SIG-M5 treated with dmso at 0.1 percent for 504 hours (cell line): Measurements from ENCODE around the gene FOXD3.
"Not testable (repeated sequence)": the region's sequence is repeated elsewhere in the genome, so short reads cannot be mapped to it uniquely, and the experiment has no call there.

ENCODE experiments used
- DNase-seq: peaks from one replicate; lab custom pipeline; 2025; ENCODE audit not compliant: unreplicated experiment; lab: John Stamatoyannopoulos, UW

FOXD3 gene

DNA sequence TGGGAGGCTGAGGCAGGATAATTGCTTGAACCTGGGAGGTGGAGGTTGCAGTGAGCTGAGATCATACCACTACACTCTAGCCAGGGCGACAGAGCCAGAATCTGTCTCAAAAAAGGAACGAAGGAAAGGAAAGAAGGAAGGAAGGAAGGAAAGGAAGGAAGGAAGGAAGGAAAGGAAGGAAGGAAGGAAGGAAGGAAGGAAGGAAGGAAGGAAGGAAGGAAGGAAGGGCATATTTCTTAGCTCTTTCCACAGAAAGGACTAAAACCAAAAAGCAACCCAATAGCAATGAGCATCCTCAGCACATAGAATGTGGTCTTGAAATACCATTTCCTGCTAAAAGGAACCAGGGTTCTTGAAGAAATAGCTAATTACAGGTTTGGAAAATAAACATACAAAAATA is 33.9 kb downstream of the FOXD3 start:
- DNase-seq: not testable (repeated sequence)

DNA sequence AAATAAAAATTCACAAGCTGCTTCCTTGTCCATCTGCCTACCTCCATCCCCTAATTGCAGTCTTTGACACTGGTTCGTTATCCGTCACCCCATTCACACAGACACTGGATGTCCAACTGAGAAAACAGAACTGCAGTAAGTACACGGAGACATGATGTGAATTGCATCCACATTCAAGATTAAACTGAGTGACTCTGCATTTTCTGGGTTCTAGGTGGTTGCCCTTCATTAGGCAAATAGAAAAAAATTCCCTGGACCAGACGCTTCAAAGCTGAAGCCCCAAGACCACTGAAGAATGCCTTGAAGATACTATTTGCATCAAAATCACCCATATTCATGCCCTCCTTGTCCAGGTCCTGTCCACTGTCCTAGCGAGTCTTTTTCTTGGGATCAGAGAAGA is 37.2 kb downstream of the FOXD3 start:
- DNase-seq: no peak

DNA sequence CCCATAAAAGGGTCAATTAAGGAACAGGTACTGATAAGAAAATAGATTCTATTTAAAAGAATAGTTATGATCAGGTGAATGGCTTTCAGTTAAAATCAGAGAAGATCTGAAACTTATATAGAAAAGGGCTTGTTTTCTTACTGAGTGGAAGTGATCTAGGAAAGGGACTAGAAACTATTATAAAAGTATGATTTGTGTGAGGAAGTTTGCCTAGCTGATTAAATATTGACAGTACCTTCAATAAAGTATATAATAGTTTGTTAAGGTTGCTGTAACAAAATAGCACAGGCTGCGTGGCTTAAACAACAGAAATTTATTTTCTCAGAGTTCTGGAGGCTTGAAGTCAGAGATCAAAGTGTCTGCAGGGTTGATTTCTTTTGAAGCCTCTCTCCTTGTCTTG is 39.7 kb downstream of the FOXD3 start:
- DNase-seq: no peak

DNA sequence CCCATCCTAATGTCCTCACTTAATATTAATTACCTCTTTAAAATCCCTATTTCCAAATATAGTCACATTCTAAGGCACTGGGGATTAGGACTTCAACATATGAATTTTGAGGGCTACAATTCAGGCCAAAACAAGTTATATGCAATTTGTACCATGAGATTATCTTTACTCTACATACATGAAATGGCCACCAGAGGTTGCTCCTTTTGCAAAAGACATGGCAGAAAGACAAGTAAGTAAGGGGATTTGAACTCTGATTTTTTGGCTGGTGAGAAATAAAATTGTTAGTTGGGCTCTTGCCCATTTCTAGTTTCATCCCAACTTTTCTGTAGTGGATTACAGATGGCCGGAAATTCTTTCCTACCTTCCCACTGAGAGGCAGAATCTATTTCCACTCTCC is 40.2 kb downstream of the FOXD3 start:
- DNase-seq: no peak

DNA sequence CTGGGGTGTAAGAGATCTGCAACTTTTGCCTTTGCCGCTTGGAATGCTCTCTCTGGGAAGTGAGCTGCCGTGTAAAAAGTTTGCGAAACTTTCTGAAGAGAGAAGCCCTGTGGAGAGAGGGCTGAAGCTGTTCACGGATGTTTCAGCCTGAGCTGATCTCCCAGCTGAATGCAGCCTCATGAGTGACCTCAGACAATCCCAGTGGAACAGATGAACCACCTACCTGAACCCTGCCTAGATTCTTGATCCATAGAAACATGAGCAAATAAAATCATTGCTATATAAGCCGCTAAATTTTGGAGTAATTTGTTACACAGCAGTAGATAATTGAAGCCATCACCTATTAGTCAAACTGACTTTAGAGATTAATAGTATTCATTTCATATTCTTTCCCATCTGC is 40.6 kb downstream of the FOXD3 start:
- DNase-seq: no peak

DNA sequence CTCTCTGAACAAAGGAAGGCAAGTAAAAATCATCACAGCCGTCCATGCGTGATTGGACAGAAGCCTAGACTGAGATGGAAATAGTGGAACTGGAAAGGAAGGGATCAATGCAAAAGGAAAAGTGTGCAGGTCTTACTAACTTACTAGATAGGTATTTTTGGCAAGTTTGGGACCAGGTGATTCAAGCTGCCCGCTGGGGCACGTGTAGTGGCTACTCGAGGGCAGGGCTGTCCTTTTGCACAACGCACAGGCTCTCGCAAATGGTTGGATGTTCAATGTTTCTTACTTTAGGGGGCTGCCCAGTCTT is 44.5 kb downstream of the FOXD3 start:
- DNase-seq: no peak

DNA sequence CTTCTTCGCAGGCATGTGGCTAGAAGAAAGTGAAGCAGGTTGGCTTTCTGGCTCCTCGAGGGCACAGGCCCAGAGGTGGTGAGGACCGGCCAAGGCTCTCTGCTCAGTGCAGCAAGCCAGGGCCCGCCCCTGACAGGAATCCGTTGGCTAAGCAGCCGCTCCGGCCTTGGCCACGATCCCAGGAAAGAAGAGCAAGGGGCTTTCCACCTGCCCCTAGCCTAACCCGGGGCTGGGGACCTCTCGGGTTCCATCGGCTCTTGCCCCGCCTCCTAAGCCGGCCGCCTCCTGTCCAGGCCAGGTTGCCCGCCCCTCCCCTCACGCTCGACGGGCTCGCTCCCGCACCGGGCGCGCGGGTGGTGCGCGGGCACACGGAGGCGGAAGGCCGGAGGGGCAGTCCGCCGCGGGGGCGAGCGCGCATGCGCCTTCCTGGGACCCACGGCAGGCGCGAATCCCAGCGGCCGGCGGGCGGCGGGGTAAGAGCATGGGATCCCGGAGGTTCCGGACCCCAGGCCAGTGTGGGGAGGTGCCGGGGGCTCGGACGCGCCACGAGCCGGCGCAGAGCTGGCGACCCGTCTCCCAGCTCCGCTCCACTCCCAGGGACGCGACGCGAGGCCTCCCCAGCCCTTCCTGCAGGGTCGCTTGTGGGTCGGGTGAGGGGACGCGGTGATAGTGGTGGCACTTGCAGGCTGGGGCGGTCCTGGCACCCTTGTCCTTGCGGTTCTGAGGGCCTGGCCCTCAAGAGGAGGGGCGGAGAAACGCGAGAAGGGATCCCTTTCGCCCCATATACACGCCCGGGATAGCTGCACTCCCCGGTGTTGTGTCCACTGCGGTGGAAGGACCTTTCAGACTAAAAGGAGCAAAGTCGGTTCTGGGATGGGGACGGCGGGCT is 45.1 kb downstream of the FOXD3 start, which contains the start of gene ALG6:
Gene ALG6, plus strand, starts transcription at position 413 of the 889 bp plus-strand sequence. CDS start 3,351 bp downstream, outside the sequence.
- DNase-seq: peak; percentile 63

DNA sequence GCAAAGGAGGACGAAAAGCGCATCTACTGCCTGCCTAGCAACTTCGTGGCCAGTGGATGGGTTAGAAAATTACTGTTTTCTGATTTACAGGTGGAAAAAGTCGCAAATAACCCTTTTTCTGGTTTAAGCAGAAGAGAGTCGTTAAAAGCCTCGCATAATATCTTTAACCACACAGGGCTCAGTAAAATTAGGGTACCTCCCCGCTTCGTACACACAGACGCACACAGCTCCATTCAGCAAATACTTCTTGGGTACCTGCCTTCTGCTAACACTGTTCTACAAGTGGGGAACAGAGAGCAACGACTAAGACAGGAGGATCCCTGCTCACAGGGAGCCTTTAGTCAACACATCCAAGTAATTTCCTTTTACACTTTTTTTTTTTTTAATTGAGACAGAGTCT is 45.8 kb downstream of the FOXD3 start:
- DNase-seq: peak; percentile 4
